Amniotic stem cell (primary cell): ENCODE data around the gene CRAMP1.

Experiments used
- DNase-seq: peaks from one replicate; lab custom pipeline; 2025; lab: John Stamatoyannopoulos, UW

The CRAMP1 gene

GRCh38 chr16:1657841-1658240 lies 45.7 kb downstream of the CRAMP1 start:
- DNase-seq: no peak

GRCh38 chr16:1659031-1659430 lies 46.9 kb downstream of the CRAMP1 start:
- no peak for DNase-seq

- no peak for DNase-seq
Observed at GRCh38 chr16:1661826-1662225, 49.7 kb downstream of the CRAMP1 start.

- DNase-seq: no peak
Observed at GRCh38 chr16:1662543-1662942, 50.4 kb downstream of the CRAMP1 start.

- no peak for DNase-seq
Observed at GRCh38 chr16:1665829-1666228, 53.7 kb downstream of the CRAMP1 start.

- DNase-seq: no peak
Observed at GRCh38 chr16:1666316-1666715, 54.2 kb downstream of the CRAMP1 start.

GRCh38 chr16:1667271-1667670 lies 55.1 kb downstream of the CRAMP1 start:
- DNase-seq: no peak

GRCh38 chr16:1667916-1668315 lies 55.8 kb downstream of the CRAMP1 start:
- DNase-seq: no peak

GRCh38 chr16:1668612-1669319 lies 56.6 kb downstream of the CRAMP1 start:
- DNase-seq: no peak

- no peak for DNase-seq
Observed at GRCh38 chr16:1669698-1670097, 57.5 kb downstream of the CRAMP1 start.

- DNase-seq: no peak
Observed at GRCh38 chr16:1670371-1670770, 58.2 kb downstream of the CRAMP1 start.

GRCh38 chr16:1670866-1671265 lies 58.7 kb downstream of the CRAMP1 start:
- no peak for DNase-seq

- no peak for DNase-seq
Observed at GRCh38 chr16:1673424-1674151, 61.4 kb downstream of the CRAMP1 start.

- DNase-seq: no peak
Observed at GRCh38 chr16:1674306-1674705, 62.1 kb downstream of the CRAMP1 start.

GRCh38 chr16:1674751-1675664 lies 62.8 kb downstream of the CRAMP1 start:
- DNase-seq: no peak

- no peak for DNase-seq
Observed at GRCh38 chr16:1676661-1677060, 64.5 kb downstream of the CRAMP1 start.

- DNase-seq: no peak
Observed at GRCh38 chr16:1677339-1677738, 65.2 kb downstream of the CRAMP1 start.

GRCh38 chr16:1677942-1678499 lies 65.9 kb downstream of the CRAMP1 start, which contains the start of gene JPT2:
TSS of gene JPT2 (plus strand) at chr16:1678279. CDS start at chr16:1678313, 34 bp downstream.
- DNase-seq: peak; percentile 87

- DNase-seq: no peak
Observed at GRCh38 chr16:1678500-1679098, 66.4 kb downstream of the CRAMP1 start.

- no peak for DNase-seq
Observed at GRCh38 chr16:1680361-1680760, 68.2 kb downstream of the CRAMP1 start.

GRCh38 chr16:1681032-1681431 lies 68.9 kb downstream of the CRAMP1 start:
- DNase-seq: no peak
